Measurements from ENCODE around the gene ALDOA. TPM values are rescaled to one million over a fixed set of nuclear protein-coding genes. Genes with fewer than 3 reads are reported as not detected.

ALDOA gene
- total and polyA plus RNA-seq, 9 of the 15 experiments (the other 6 are each of a cell fraction or from before 2014, with no cell fraction given) = 311 to 2,224 (median 1,293) TPM

GRCh38 chr16:30052671-30053372 lies 12.7 kb upstream of the ALDOA start (continued):
- TF ChIP-seq AFF4 (CRISPR knock-in tag; IDR thresholded peaks at IDR 0.05) = peak; percentile 93; the same call in 1 of the 2 replicates
- no peak for TF ChIP-seq NONO (IDR thresholded peaks at IDR 0.05; ENCODE audit: low read depth in 2 of 2, low read length in 1 of 2)
- TF ChIP-seq ZBTB40 (IDR thresholded peaks at IDR 0.05) = peak; percentile 58; the same call in 1 of the 2 replicates
- no peak for TF ChIP-seq ZBTB40 (CRISPR knock-in tag; IDR thresholded peaks at IDR 0.05)
- peak; percentile 96 for TF ChIP-seq FOXP1 (CRISPR knock-in tag; IDR thresholded peaks at IDR 0.05)
- no peak for TF ChIP-seq ZNF232 (CRISPR knock-in tag; IDR thresholded peaks at IDR 0.05)
- TF ChIP-seq MBD2 (IDR thresholded peaks at IDR 0.05; ENCODE audit: borderline replicate concordance, low read depth) = peak; percentile 25; the same call in 1 of the 2 replicates
- TF ChIP-seq HBP1 (CRISPR knock-in tag; IDR thresholded peaks at IDR 0.05) = no peak
- peak; percentile 94 to 97 for TF ChIP-seq TRIM24 (IDR thresholded peaks at IDR 0.05)
- TF ChIP-seq GATAD2B (IDR thresholded peaks at IDR 0.05; ENCODE audit: borderline replicate concordance) = no peak
- TF ChIP-seq CSDE1 (IDR thresholded peaks at IDR 0.05) = peak in 1 of 2 experiments; percentile 98; a peak in 2 of 4 replicates
- TF ChIP-seq BRD9 (IDR thresholded peaks at IDR 0.05; ENCODE audit: low read depth, partially characterized antibody) = no peak

Data from K562 (cell line).